Measurements from ENCODE around the gene RNF180. TPM values are rescaled to one million over a fixed set of nuclear protein-coding genes. Genes with fewer than 3 reads are reported as not detected.

RNF180 gene, protein sequence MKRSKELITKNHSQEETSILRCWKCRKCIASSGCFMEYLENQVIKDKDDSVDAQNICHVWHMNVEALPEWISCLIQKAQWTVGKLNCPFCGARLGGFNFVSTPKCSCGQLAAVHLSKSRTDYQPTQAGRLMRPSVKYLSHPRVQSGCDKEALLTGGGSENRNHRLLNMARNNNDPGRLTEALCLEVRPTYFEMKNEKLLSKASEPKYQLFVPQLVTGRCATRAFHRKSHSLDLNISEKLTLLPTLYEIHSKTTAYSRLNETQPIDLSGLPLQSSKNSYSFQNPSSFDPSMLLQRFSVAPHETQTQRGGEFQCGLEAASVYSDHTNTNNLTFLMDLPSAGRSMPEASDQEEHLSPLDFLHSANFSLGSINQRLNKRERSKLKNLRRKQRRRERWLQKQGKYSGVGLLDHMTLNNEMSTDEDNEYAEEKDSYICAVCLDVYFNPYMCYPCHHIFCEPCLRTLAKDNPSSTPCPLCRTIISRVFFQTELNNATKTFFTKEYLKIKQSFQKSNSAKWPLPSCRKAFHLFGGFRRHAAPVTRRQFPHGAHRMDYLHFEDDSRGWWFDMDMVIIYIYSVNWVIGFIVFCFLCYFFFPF
- total RNA-seq: 5.9 and 6.2 TPM in 2 replicates

DNA sequence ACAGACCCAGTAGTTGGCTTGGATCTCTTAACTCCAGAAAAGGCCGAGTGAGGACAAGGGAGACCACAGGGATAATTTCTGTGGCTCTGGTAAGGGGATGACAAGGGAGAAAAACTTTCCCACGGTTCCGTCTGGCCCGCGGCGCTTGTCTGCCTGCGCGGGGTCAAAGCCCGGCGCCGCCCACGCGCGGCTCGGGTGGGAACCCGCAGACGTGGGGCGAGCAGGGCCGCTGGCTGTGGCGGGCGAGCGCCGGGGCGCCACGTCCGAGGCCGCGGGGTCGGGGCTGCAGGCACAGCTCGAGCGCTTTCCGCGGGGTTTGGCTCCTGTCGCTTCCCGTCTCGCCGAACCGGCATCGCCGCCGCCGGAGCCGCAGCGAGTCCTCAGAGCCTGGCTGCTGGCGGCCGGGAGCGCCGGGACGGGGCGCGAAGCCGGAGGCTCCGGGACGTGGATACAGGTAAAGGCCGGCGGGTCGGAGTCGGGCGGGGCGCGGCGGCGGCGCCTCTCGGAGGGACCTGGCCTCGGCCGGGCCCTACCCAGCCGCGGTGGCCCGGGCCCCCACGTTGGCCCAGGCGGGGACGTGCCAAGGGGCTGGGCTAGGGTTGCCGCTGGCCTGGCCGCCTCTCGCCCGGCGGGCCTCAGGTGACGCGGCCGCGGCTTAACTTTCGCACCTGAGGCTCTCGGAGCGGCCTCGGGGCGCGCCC lies at the start of gene RNF180:
Gene RNF180, plus strand, starts transcription at position 344 of the 701 bp plus-strand sequence. CDS start 34,965 bp downstream, outside the sequence.

Other genes starting within 250 kb of the RNF180 start
- not detected in 2 replicates for gene HTR1A, start 203.4 kb upstream of the RNF180 start, total RNA-seq

Data from articular chondrocyte of knee joint (primary cell).